Measurements from ENCODE around the gene ATXN7L3. TPM values are rescaled to one million over a fixed set of nuclear protein-coding genes. Genes with fewer than 3 reads are reported as not detected.

Gene ATXN7L3
- total RNA-seq, 1 experiment from 2014 or later: 86.7 TPM

DNA sequence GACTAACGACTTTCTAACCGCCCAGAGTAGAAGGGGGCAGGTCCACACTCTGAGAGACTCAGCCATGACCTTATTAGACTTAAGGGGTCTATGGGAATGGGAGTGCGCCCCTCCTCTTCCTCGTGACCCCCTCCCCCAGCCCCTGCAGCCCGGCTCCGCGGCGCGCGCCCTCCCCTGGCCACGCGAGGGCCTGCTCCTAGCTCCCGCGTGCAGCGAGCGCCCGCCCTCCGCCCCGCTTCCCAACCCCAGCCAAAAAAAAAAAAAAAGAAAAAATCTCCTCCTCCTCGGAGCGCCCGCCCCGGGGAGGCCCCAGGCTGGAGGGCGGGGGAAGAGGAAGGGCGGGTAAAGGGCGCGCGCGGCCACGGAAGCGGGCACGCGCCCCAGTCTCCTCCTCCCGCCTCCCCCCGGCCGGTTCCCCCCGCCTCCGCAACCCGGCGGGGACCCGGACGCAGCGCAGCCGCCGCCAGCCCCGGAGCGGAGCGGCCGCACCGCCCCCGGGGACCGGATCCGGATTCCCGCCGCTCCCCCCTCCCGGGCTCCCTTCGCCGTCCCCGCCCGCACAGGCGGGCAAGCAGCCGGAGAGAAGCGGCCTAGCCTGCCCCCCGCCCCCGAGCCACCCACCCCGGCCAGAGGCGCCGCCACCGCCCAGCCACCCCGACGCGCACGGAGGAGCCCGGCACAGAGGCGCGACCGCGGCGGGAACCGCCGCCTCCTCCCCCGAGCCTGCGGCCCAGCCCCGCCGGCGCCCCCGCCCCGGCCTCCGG, 18.8 kb upstream of the ATXN7L3 start:
- ATAC-seq: peak; percentile 51
- Histone ChIP-seq H4K20me1 (ENCODE audit: insufficient read depth) (no peaks in the 10 kb centered on the region), H3K4me3 (replicated peaks in 1 of 2; ENCODE audit: low read depth in 1 of 2, low read length in 2 of 2) (peak overlapping the region; percentile 71 to 73), H3K4me1 (ENCODE audit: control insufficient read depth in 1 of 2, insufficient read depth in 2 of 2, low read length in 2 of 2) (peaks cover 21 to 37% of the 10 kb centered on the region in 2 experiments), H3K9me2 (ENCODE audit: insufficient read depth) (no peaks in the 10 kb centered on the region), H3K79me2 (ENCODE audit: insufficient read depth, low read length) (peaks cover 37% of the 10 kb centered on the region), H3K27ac (ENCODE audit: low read depth, low read length) (peak overlapping the region; percentile 100), H3K9ac (ENCODE audit: low read length) (peak overlapping the region; percentile 84), H3K4me2 (ENCODE audit: low read length) (peak overlapping the region; percentile 90), H3K27me3 (ENCODE audit: insufficient read depth, low read length) (no peaks in the 10 kb centered on the region), H2AFZ (ENCODE audit: low read depth, low read length, poor library complexity, severe bottlenecking) (no peak overlapping the region), H3K36me3 (ENCODE audit: control insufficient read depth in 1 of 2, insufficient read depth in 2 of 2, low read length in 2 of 2) (peaks cover 21 to 30% of the 10 kb centered on the region in 2 experiments; a peak in 3 of 4 replicates), H3K9me3 (ENCODE audit: control insufficient read depth in 1 of 2, insufficient read depth in 1 of 2, low read depth in 1 of 2, low read length in 2 of 2) (no peaks in the 10 kb centered on the region)
- ChIA-PET RAD21 (ENCODE audit: low non-redundant PET in 1 of 2, low total read pairs in 2 of 2, uncharacterized antibody in 2 of 2, unreplicated experiment in 2 of 2) (interaction anchor here in 1 of 2 experiments (1.1 kb wide), 1 partner anchor 20 kb away, joined by 3 read pairs; no protein-coding TSS in a partner anchor), CTCF (interaction anchor here (0.6 to 2.5 kb wide), 10 partner anchors 9 to 782 kb away, joined by 3 to 17 read pairs (median 4); partner anchors contain the start of gene SLC25A39), POLR2A (interaction anchor here (0.6 to 1.0 kb wide), 2 partner anchors 13 to 21 kb away, joined by 3 read pairs; no protein-coding TSS in a partner anchor)
- no TSS peak for BruUV-seq (replicated peaks)
- DNase-seq (ENCODE audit: low read depth, low spot score): peak; percentile 74
- intact Hi-C loops (cut with micrococcal nuclease): loop anchor here (2.0 to 10.0 kb wide), 2 partner anchors 108 to 306 kb away; no protein-coding TSS in a partner anchor
- TF ChIP-seq SP1 (IDR thresholded peaks at IDR 0.05; ENCODE audit: low read depth) (peak; percentile 49; the same call in 1 of the 2 replicates), JUND (IDR thresholded peaks at IDR 0.05) (no peak), ZBTB33 (IDR thresholded peaks at IDR 0.05; ENCODE audit: extremely low read depth, insufficient replicate concordance, low read length) (no peak), TCF7L2 (IDR thresholded peaks at IDR 0.05; ENCODE audit: borderline replicate concordance, extremely low read depth, insufficient read depth, insufficient read length) (no peak), CEBPB (IDR thresholded peaks at IDR 0.05; ENCODE audit: low read depth) (no peak), MAX (IDR thresholded peaks at IDR 0.05) (peak; percentile 59), ZFX (IDR thresholded peaks at IDR 0.05) (no peak), EGR1 (IDR thresholded peaks at IDR 0.05; ENCODE audit: low read depth) (peak; percentile 78), REST (IDR thresholded peaks at IDR 0.05; ENCODE audit: low read depth) (no peak), YY1 (IDR thresholded peaks at IDR 0.05; ENCODE audit: extremely low read depth, insufficient replicate concordance, low read depth, low read length) (no peak), SRF (IDR thresholded peaks at IDR 0.05; ENCODE audit: low read depth) (no peak), CBX3 (IDR thresholded peaks at IDR 0.05; ENCODE audit: low read depth) (no peak), POLR2A (IDR thresholded peaks at IDR 0.05; ENCODE audit: borderline replicate concordance, extremely low read depth, insufficient read depth, insufficient read length) (no peak), FOSL1 (IDR thresholded peaks at IDR 0.05; ENCODE audit: low read depth) (no peak), SIN3A (IDR thresholded peaks at IDR 0.05; ENCODE audit: low read depth) (no peak), POLR2AphosphoS5 (IDR thresholded peaks at IDR 0.05; ENCODE audit: low read depth, low read length) (peak; percentile 84), EZH2phosphoT487 (IDR thresholded peaks at IDR 0.05; ENCODE audit: borderline replicate concordance) (no peak), ELF1 (IDR thresholded peaks at IDR 0.05; ENCODE audit: borderline replicate concordance, low read depth) (no peak)
- TF ChIP-seq, protein P1, sequence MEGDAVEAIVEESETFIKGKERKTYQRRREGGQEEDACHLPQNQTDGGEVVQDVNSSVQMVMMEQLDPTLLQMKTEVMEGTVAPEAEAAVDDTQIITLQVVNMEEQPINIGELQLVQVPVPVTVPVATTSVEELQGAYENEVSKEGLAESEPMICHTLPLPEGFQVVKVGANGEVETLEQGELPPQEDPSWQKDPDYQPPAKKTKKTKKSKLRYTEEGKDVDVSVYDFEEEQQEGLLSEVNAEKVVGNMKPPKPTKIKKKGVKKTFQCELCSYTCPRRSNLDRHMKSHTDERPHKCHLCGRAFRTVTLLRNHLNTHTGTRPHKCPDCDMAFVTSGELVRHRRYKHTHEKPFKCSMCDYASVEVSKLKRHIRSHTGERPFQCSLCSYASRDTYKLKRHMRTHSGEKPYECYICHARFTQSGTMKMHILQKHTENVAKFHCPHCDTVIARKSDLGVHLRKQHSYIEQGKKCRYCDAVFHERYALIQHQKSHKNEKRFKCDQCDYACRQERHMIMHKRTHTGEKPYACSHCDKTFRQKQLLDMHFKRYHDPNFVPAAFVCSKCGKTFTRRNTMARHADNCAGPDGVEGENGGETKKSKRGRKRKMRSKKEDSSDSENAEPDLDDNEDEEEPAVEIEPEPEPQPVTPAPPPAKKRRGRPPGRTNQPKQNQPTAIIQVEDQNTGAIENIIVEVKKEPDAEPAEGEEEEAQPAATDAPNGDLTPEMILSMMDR (IDR thresholded peaks at IDR 0.05 in 2 of 3, conservative IDR thresholded peaks at IDR 0.05 in 1 of 3; ENCODE audit: borderline replicate concordance in 1 of 3, insufficient read depth in 1 of 3, low read depth in 2 of 3, low read length in 2 of 3): peak; percentile 36 to 60 (median 52); a peak in 4 of 6 replicates
